Loucy (cell line): ENCODE measurements around the gene USP43.

ENCODE experiments used
- EZH2phosphoT487 ChIP-seq: fragments of 200-600 bp; IDR thresholded peaks from 2 replicates; pipeline ENCODE4 v1.6.1; 2018; ENCODE audit warnings: antibody characterized with exemption, mild to moderate bottlenecking, moderate library complexity, borderline replicate concordance
- TF ChIP-seq, protein P1 (sequence below): fragments of 200-600 bp; sonication (generic); conservative IDR thresholded peaks from 2 replicates; pipeline ENCODE4 v1.5.1; 2014; ENCODE audit warnings: mild to moderate bottlenecking, antibody characterized with exemption, low read length

GRCh38 chr17:9755083-9755482 lies 109.8 kb downstream of the USP43 start:
- TF ChIP-seq, protein P1, sequence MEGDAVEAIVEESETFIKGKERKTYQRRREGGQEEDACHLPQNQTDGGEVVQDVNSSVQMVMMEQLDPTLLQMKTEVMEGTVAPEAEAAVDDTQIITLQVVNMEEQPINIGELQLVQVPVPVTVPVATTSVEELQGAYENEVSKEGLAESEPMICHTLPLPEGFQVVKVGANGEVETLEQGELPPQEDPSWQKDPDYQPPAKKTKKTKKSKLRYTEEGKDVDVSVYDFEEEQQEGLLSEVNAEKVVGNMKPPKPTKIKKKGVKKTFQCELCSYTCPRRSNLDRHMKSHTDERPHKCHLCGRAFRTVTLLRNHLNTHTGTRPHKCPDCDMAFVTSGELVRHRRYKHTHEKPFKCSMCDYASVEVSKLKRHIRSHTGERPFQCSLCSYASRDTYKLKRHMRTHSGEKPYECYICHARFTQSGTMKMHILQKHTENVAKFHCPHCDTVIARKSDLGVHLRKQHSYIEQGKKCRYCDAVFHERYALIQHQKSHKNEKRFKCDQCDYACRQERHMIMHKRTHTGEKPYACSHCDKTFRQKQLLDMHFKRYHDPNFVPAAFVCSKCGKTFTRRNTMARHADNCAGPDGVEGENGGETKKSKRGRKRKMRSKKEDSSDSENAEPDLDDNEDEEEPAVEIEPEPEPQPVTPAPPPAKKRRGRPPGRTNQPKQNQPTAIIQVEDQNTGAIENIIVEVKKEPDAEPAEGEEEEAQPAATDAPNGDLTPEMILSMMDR, result peak; percentile 26; the same call in 1 of the 2 replicates
- TF ChIP-seq EZH2phosphoT487, result no peak
